HG03025 (cell line): ENCODE measurements around the gene ANKRD31.

Source experiments
- ATAC-seq: cut with Tn5 transposase; IDR thresholded peaks from one replicate; pipeline ENCODE4 v1.9.1; 2021; ENCODE audit warnings: mild to moderate bottlenecking, moderate library complexity; ENCODE audit not compliant: unreplicated experiment, low FRiP score

ANKRD31 gene

GRCh38 chr5:75067434-75067833 is 169.2 kb downstream of the ANKRD31 start:
- ATAC-seq: no peak

DNA sequence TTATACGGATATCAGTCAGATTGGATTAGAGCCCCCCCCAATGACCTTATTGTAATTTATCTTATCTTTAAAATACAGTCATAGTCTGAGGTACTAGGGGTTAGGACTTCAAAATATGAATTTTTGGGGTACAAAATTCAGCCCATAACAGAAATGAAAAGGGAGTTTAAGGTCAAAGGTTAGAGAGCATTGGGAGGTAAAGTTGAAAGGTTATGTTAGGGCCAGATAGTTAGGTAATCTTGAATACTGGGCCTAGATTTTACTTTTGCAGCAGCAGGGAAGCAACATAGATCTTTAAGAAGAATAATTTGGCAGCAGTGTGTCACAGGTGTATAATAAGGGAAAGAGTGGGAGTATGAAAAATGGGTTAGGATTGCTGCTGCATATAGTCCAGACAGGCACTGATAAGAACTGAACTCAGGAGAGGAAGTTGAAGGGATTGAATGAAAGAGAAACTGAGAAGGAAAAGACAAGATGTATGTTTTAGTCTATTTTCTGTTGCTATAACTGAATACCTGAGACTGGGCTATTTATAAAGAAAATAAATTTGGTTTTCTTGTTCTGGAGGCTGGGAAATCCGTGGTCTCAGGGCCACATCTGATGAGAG is 173.7 kb downstream of the ANKRD31 start:
- ATAC-seq: peak; percentile 51

DNA sequence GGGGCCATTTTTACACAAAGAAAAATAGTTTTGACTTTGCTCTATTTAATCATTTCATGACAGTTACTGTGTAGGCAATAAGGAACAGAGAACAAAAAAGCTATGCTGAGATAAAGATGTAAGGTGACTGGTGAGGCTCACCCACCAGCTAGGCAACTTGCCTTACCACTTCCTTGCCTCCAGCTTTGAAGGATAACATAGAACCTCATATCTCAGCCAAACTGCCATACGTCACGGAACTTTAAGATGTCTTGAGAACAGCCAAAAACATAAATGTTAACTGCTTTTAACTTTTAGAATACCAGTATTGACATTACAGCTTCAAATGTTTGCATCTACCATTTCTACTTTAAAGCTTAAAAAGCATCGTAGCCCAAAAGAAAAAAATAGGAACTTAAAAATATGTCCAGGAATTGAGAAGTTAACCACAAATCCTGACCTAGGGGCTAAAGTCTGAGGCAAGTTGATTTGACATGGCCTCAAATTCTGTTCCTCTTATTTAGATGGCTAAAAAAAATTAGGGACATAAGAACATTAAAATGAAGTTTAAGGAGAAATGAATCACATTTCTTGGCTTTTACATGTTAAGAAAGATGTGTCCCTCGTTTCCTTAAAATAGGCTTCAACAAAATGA is 176.6 kb downstream of the ANKRD31 start:
- ATAC-seq: no peak

- no peak for ATAC-seq
Observed at GRCh38 chr5:75058986-75059535, 177.6 kb downstream of the ANKRD31 start.

GRCh38 chr5:75057561-75057960 is 179.1 kb downstream of the ANKRD31 start:
- ATAC-seq: no peak

GRCh38 chr5:75055727-75056144 is 180.9 kb downstream of the ANKRD31 start:
- ATAC-seq: no peak

DNA sequence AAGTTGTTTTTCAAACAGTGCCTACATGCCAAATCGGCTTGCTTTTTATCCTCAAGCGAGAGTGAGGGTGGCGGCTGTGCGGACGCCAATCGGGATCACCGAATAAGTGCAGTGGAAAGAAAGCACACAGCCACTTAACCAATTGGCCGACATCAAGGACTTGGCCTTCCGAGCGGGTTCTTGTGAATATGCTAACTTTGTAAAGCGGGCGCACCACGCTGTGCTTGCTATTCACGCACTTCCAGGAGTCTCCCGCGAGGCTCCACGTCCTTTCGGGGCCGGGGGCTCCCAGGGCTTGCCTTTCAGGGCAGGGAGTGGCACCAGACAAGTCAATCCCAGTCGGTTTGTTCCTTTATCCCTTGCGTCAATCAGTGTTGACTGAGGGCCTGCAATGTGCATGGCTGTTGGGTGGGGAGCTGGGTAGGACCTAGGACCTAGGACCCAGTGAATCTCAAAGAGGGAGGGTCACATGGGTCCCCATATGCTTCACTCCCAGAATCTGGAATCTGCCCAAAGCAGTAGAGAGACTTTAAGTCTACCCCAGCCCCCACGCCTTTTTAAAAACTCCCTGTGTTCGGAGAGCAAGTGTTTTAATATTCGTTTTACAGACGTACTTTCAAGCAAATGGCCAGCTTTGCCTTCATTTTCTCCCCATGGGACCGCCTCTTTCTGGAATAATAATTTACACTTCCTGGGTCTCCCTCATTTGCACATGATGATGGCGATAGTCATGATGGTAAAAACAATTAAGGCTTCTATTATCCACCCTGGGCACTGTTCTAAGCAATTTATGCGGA is 182.3 kb downstream of the ANKRD31 start:
- no peak for ATAC-seq

DNA sequence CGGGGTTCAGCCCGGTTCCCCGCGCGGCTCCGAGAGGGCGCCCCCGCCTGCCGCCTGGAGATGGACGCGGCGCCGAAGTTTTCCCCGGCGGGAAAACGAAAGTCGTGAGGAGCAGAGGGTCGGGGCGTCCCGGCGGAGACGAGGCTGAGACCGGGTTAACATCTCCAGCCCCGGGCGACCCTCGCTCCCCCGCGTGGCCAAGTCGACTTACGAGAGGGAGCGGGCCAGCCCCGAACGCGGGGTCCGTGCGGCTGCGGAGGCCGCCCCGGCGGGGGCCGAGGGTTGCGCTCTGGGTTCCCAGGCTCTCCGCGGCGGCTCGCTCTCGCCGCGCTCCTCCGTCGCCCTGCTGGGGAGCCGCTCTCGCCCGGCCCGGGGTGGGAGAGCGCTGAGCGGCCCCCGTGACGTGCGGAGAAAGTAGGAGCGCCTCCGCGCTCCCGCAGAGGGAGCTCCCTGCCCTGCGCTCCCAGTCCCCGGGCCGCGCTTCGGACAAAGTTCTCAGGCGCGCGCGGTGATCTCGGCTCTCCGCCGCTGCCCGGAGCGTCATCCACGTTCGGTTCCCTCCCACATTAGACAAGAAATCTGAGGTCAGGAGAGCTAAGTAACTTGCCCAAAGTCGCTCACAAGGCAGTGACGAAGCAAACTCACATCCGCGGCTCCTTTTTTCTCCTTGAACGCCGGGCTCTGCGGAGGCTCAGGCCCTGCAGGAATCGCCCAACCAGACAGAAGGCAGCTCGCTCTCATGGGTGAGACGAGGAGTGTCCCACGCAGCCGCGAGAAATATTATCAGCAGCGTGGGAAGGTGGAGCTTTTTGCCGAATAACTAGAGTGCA is 183.2 kb downstream of the ANKRD31 start:
- no peak for ATAC-seq

DNA sequence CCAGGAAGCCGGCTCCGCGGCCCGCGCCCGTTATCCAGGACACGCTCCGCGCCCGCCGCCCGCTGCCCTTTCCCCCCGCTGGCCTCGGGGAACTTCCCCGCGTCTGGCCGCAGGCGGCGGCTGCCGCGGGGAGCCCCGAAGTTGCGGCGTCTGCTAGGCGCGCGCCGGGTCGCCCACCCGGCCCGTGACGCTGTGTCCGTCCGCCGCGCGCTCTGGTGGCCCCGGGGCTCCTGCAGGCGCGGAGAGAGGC is 183.7 kb downstream of the ANKRD31 start:
- ATAC-seq: no peak

DNA sequence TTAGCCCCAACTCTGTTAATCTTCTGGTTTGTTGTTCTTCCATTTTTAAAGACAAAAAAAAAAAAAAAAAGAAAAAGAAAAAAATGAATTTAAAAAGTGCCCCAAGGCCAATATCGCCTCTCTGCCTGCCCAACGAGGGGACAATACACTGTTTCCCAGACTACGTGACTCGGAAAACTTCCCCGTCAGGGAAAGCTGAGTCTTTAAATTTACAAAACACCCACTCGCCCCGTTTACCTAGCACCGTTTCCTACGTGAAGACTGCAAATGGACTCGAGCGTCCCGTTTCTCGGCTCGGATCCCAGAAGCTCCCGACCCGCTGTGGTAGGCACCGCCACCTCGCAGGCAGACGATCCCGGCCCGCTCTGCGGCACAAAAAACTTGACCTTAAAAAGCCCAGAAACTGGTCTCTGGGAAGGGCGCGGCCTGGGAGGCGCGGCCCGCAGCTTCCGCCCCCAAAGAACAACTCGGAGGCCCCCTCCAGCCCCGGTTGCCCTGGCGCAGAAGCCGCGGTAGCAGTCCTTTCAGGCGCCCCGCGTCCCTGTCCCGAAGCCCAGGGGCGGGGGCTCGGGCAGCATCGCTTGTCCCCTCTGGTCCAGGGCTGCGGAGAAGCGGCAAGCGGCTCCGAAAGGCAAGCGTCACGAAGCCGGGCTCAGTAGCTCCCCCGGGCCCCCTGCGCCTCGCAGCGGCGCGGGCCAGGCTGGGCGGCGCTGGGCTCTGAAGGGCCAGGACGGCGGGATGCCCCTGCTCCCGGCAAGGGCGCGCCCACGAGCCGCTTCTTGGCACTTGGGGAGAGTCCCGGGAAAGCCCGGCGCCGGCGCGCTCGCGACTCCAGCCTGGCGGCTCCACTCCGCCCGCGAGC is 184.3 kb downstream of the ANKRD31 start, which contains the start of gene GCNT4:
Gene GCNT4 (minus strand): TSS at position 367 of the 862 bp plus-strand sequence. CDS start 22,521 bp downstream, outside the sequence.
- ATAC-seq: no peak

DNA sequence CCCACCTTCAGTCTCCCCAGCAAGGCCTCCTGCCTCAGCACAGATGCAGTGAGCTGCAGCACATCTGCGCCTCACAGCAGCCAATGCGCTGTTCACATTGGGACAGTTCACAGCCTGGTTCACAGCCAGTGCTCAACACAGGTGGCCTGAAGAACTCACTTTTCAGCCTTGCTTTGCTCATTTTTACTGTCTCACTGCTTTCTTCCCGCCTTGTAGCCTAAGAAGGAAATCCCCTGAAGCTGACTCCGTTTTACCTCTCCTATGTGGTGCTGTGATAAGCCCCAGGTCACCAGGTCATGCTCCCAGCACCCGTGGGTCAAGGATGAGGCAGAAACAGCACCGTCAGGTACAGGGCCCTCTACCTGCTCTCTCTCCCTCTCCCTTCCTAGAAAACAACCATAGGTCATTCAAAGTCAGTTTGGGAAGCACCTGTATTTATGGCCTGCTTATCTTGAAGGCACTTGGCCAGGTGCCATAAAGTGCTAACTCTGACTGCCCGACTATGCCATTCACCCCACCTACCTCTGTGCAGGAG is 185.4 kb downstream of the ANKRD31 start:
- ATAC-seq: no peak

DNA sequence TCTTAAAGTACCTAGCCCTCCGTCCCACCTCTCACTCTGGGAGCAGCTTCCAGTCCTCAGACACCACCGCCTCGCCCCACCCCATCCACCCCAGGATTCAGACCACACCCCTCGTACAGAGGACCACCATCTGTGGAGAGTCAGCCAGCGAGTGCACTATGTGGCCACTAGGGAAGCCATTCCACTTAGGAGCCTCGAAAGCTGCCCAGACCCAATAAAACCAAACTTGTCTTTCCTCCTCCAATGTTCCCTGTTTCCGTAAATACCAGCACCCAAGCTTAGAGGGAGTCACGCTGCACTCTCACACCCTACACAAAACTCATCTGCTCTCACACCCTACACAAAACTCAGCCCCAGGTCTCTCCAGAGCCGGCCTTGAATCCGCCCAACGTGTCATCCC is 186.3 kb downstream of the ANKRD31 start:
- no peak for ATAC-seq

GRCh38 chr5:75049456-75050351 is 187.0 kb downstream of the ANKRD31 start:
- no peak for ATAC-seq

DNA sequence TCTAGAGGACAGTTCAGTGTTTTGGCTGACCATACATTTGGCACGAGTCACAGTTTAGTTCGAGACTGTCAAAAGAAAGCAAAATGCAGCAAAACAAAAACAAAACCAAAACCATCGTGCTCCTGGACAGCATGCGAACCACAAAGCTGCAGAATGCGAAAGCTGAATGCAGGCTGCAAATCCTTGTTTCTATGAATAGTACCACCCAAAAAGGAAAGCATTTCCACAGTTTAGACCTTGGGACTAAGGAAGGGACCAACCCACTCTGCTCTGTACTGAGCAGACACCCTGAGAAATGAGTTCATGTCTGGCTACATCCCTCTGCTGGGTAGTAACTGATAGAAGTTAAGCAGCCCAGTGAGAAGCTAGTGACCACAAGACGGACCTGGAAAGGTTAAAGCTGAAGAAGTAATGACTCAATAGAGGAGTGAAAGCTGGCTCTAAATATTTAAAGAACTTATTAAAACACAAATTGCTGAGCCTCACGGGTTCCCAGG is 188.2 kb downstream of the ANKRD31 start:
- ATAC-seq: no peak

- ATAC-seq: no peak
Observed at GRCh38 chr5:75047356-75047755, 189.3 kb downstream of the ANKRD31 start.

DNA sequence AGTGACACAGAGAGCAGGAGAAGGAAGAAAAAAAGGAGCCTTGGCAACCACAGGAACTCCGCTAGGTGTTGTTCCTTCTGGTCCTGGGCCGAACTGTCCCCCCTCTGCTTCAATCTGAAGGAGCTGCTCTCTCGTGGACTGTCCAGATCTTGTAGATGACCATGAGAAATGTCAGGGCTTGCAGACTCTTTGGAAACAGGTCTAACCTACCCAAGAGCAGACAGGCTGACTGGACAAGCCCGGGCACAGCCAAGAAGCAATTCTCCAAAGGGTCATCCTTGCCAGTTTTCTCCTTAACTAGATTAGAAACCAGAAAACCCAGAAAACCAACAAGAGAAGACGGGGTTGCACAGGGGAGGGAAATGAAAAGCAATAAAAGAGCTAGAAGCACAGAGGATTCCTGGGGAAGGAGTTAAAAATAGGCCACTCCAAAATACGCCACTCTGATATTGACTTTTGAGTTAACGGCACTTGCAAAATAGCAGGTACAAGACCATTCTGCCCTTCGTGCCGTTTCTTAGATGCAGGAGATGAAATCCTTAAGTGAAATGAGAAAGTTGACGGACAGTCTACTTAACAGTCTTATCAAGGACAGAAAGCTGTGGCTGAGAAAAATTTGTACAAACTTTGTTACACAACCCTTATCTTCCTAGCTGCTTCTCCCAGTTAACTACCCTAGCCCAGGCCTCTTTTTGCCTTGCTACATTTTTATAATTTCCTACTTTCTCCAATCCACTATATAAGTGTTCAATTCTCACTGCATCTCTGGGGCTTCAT is 190.1 kb downstream of the ANKRD31 start:
- ATAC-seq: no peak

DNA sequence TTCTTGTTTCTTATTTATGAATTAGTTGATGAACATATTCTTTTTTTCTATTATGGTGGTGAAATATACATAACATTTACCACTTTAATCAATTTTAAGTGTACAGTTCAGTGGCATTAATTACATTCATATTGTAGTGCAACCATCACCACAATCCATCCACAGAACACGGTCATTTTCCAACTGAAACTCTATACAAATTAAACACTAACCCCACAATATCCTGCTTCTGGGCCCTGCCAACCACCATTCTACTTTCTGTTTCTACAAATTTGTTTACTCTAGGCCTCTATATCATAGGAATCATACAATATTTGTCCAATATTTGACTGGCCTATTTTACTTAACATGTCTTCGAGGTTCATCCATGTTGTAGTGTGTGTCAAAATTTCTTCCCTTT is 191.6 kb downstream of the ANKRD31 start:
- no peak for ATAC-seq

DNA sequence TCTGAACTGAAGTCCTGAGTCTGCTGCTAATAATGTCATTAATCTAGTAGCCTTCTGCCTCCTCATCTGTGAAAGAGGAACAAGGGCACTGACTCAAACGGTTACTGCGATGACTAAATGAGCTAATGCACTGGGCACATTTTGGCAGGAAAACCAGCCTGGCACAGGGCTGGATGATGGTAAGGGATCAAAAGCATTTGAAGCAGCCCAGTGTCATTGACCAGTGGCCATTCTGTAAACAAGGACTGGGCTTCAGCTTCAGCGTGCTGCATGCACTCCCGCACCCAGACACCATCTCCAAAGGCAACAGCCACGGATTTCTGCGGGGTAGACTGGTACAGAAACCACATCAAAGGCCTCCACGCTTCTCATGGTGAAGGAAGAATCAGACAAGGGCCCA is 192.3 kb downstream of the ANKRD31 start:
- ATAC-seq: no peak
